ENCODE data around the gene FKBP10.

DNA sequence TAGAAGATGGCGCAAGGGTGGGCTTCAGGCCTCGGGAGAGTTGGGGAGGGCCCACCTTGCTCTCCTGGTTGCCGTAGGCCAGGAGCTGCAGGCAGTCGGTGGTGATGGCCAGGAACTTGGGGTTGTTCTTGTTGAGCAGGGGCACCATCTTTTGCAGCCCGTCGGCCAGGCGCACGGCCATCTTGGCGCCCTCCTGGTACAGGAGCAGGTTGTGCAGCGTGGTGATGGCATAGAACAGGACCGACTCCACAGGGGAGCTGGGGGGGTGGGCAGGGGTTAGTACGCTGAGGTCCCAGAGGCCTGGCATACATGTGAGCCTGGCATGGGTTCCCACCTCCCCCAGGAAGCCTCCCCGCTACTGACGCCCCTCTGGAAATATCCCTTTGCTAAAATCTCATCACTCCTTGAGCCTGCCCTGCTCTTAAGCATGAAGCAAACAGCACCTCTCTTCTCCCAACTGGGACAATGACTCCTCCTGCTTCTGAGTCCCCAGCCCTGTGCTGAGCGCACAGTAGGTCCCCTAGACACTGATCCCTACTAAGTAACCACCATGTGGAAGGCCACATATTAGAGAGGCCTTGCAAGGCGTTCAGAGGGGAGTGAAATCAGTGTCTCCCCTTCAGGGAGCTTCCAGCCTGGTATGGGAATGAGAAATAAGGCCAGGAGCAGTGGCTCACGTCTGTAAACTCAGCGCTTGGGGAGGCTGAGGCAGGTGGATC lies 45.3 kb upstream of the FKBP10 start:
- TF ChIP-seq, protein P1, sequence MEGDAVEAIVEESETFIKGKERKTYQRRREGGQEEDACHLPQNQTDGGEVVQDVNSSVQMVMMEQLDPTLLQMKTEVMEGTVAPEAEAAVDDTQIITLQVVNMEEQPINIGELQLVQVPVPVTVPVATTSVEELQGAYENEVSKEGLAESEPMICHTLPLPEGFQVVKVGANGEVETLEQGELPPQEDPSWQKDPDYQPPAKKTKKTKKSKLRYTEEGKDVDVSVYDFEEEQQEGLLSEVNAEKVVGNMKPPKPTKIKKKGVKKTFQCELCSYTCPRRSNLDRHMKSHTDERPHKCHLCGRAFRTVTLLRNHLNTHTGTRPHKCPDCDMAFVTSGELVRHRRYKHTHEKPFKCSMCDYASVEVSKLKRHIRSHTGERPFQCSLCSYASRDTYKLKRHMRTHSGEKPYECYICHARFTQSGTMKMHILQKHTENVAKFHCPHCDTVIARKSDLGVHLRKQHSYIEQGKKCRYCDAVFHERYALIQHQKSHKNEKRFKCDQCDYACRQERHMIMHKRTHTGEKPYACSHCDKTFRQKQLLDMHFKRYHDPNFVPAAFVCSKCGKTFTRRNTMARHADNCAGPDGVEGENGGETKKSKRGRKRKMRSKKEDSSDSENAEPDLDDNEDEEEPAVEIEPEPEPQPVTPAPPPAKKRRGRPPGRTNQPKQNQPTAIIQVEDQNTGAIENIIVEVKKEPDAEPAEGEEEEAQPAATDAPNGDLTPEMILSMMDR (IDR thresholded peaks at IDR 0.05) = no peak
- TF ChIP-seq POLR2A (IDR thresholded peaks at IDR 0.05) = no peak
- no peak for TF ChIP-seq POLR2AphosphoS5 (IDR thresholded peaks at IDR 0.05)

Data from upper lobe of left lung (tissue), 4 donors.